BJ (cell line): ENCODE data around the gene LGALS1. TPM values are rescaled to one million over a fixed set of nuclear protein-coding genes. Genes with fewer than 3 reads are reported as not detected.

Experiments
- CTCF ChIA-PET: fragments of 350-600 bp; formaldehyde crosslinking; extraction: SDS; loops from one replicate; lab custom pipeline; 2021; ENCODE audit warnings: antibody characterized with exemption, inconsistent platforms; lab: Yijun Ruan, JAX
- POLR2A ChIA-PET: fragments of 300-600 bp; sonication (Branson Sonifier 250); formaldehyde crosslinking; extraction: SDS; loops from one replicate; lab custom pipeline; 2021; ENCODE audit warnings: antibody characterized with exemption; lab: Charles Lee
- DNase-seq: peaks from one replicate; pipeline ENCODE4 v3.0.0-alpha.2; 2011; ENCODE audit warnings: low read depth
- H3K27me3 ChIP-seq: 2 replicates; pipeline ENCODE4 v1.6.0; 2011; ENCODE audit warnings: low read length; ENCODE audit not compliant: control insufficient read depth, insufficient read depth
- H3K36me3 ChIP-seq: 2 replicates; pipeline ENCODE4 v1.5.1; 2011; ENCODE audit warnings: low read length; ENCODE audit not compliant: control insufficient read depth, insufficient read depth
- H3K4me3 ChIP-seq: 2 replicates; pipeline ENCODE4 v1.5.1; 2011; ENCODE audit warnings: low read depth, mild to moderate bottlenecking, control low read depth, low read length
- polyA plus RNA-seq: library from polyadenylated mRNA; depleted of rRNA; stranded (reverse); fragments of >200 nt; gene quantifications from 2 replicates; pipeline ENCODE4 v1.2.3, GENCODE V29; 2011; rRNA removed
- small RNA-seq: library from RNA; depleted of rRNA; stranded (forward); fragments of <200 nt; gene quantifications from one replicate; pipeline ENCODE3, GENCODE V24; 2012; ENCODE audit warnings: low replicate concordance, low read depth; ENCODE audit not compliant: insufficient read length
- TF ChIP-seq, protein P1 (sequence below): IDR thresholded peaks from 2 replicates; pipeline ENCODE4 v1.5.1; 2011; ENCODE audit warnings: low read depth, mild to moderate bottlenecking, control low read depth, inconsistent platforms, low read length, moderate library complexity; ENCODE audit not compliant: insufficient read depth

Gene LGALS1
- polyA plus RNA-seq, 1 experiment, result 9,083 TPM

DNA sequence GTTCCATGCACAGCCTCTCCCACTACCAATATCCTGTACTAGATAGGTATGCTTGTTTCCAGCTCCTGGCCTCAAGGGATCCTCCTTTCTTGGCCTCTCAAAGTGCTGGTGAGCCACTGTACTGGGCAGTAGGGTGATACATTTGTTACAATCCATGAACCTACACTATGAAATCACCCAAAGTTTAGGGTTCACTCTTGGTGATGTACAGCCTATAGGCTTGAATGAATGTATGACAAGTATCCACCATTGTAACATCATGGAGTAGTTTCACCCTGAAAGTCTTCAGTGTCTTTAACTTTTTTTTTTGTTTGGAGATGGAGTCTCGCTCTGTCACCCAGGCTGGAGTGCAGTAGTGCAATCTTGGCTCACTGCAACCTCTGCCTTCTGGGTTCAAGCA is 53.2 kb downstream of the LGALS1 start:
- TF ChIP-seq, protein P1, sequence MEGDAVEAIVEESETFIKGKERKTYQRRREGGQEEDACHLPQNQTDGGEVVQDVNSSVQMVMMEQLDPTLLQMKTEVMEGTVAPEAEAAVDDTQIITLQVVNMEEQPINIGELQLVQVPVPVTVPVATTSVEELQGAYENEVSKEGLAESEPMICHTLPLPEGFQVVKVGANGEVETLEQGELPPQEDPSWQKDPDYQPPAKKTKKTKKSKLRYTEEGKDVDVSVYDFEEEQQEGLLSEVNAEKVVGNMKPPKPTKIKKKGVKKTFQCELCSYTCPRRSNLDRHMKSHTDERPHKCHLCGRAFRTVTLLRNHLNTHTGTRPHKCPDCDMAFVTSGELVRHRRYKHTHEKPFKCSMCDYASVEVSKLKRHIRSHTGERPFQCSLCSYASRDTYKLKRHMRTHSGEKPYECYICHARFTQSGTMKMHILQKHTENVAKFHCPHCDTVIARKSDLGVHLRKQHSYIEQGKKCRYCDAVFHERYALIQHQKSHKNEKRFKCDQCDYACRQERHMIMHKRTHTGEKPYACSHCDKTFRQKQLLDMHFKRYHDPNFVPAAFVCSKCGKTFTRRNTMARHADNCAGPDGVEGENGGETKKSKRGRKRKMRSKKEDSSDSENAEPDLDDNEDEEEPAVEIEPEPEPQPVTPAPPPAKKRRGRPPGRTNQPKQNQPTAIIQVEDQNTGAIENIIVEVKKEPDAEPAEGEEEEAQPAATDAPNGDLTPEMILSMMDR, result no peak
- POLR2A ChIA-PET, result interaction anchor here (0.7 kb wide), 1 partner anchor 53 kb away, joined by 6 read pairs; no protein-coding TSS in a partner anchor
- Histone ChIP-seq H3K27me3 (no peaks in the 10 kb centered on the region), H3K4me3 (no peak overlapping the region), H3K36me3 (no peaks in the 10 kb centered on the region)
- CTCF ChIA-PET, result interaction anchor here (1.2 to 1.4 kb wide), 2 partner anchors 11 to 86 kb away, joined by 3 read pairs; no protein-coding TSS in a partner anchor
- no peak for DNase-seq

Small RNA genes lying within 50 kb of the gene (small RNA-seq; reads per million reads assigned to genes)
- gene RN7SL385P, result not detected

Other genes starting within 250 kb of the LGALS1 start
- 0.34 and 0.39 TPM in 2 replicates for gene ELFN2, start 248.2 kb upstream of the LGALS1 start, polyA plus RNA-seq
- gene MFNG, start 189.3 kb upstream of the LGALS1 start, polyA plus RNA-seq, result not detected in 2 replicates
- 2.3 and 4.5 TPM in 2 replicates for gene CARD10, start 156.2 kb upstream of the LGALS1 start, polyA plus RNA-seq
- gene CDC42EP1, start 115.2 kb upstream of the LGALS1 start, polyA plus RNA-seq, result 19.1 and 36.3 TPM in 2 replicates
- not detected in 2 replicates for gene LGALS2, start 95.5 kb upstream of the LGALS1 start, polyA plus RNA-seq
- 22.5 and 34.6 TPM in 2 replicates for gene GGA1, start 66.8 kb upstream of the LGALS1 start, polyA plus RNA-seq
- gene SH3BP1, start 36.0 kb upstream of the LGALS1 start, polyA plus RNA-seq, result 4.7 and 5.8 TPM in 2 replicates
- gene PDXP, start 16.9 kb upstream of the LGALS1 start, polyA plus RNA-seq, result 16.4 and 24.0 TPM in 2 replicates
- gene NOL12, start 10.7 kb downstream of the LGALS1 start, polyA plus RNA-seq, result 11.0 and 16.5 TPM in 2 replicates
- 52.0 and 73.9 TPM in 2 replicates for gene TRIOBP, start 21.4 kb downstream of the LGALS1 start, polyA plus RNA-seq
- gene GCAT, start 132.3 kb downstream of the LGALS1 start, polyA plus RNA-seq, result 12.6 and 24.9 TPM in 2 replicates
- not detected in 2 replicates for gene GALR3, start 147.7 kb downstream of the LGALS1 start, polyA plus RNA-seq
- gene ANKRD54, start 168.7 kb downstream of the LGALS1 start, polyA plus RNA-seq, result 18.2 and 36.7 TPM in 2 replicates
- gene EIF3L, start 173.8 kb downstream of the LGALS1 start, polyA plus RNA-seq, result 705 and 755 TPM in 2 replicates
- gene MICALL1, start 230.7 kb downstream of the LGALS1 start, polyA plus RNA-seq, result 16.6 and 26.5 TPM in 2 replicates